Natural killer cell treated with Interleukin-12 subunit alpha and Interleukin-12 subunit beta and Interleukin-15 and Interleukin-18, amount 100 ng/mL, for 72 hours (primary cell): ENCODE results near the gene PTPRK. TPM values are rescaled to one million over a fixed set of nuclear protein-coding genes. Genes with fewer than 3 reads are reported as not detected.
"Not testable (repeated sequence)": the region's sequence is repeated elsewhere in the genome, so short reads cannot be mapped to it uniquely, and the experiment has no call there.

Source experiments
- ATAC-seq, 2 donors: fragments of 150-1000 bp; cut with Tn5 transposase in 1 of 2; sonication (Bioruptor Pico), chemical (Tn5 transposase) in 1 of 2; 2 replicates each; pipeline ENCODE4 v1.10.0; 2021
- DNase-seq: peaks from one replicate; pipeline ENCODE4 v3.0.0; 2022; ENCODE audit warnings: low spot score
- H3K27ac Mint-ChIP-seq, 2 donors: 1 replicate in 1 of 2; 2 replicates in 1 of 2; pipeline ENCODE4 v1.8.0; 2022; ENCODE audit warnings: mixed read lengths in 2 of 2, mild to moderate bottlenecking in 1 of 2, moderate library complexity in 1 of 2
- H3K27me3 Mint-ChIP-seq, 2 donors: 1 replicate in 1 of 2; 2 replicates in 1 of 2; pipeline ENCODE4 v1.8.0; 2022; ENCODE audit warnings: mixed read lengths in 2 of 2
- H3K36me3 Mint-ChIP-seq: one replicate; pipeline ENCODE4 v1.8.0; 2022; ENCODE audit warnings: mixed read lengths
- H3K4me1 Mint-ChIP-seq, 2 donors: 1 replicate in 1 of 2; 2 replicates in 1 of 2; pipeline ENCODE4 v1.8.0; 2022; ENCODE audit warnings: low read depth in 2 of 2, mixed read lengths in 2 of 2, mild to moderate bottlenecking in 1 of 2
- H3K4me3 Mint-ChIP-seq: one replicate; pipeline ENCODE4 v1.8.0; 2022; ENCODE audit warnings: mixed read lengths
- H3K9me3 Mint-ChIP-seq: 2 replicates; pipeline ENCODE4 v1.8.0; 2022; ENCODE audit warnings: mixed read lengths
- total RNA-seq, 2 donors: library from RNA; stranded (reverse); gene quantifications; one replicate each; pipeline ENCODE4 v1.2.3, GENCODE V29; 2022

The PTPRK gene
- total RNA-seq, 2 donors from 2014 or later, result 0.59 to 13.8 TPM

DNA sequence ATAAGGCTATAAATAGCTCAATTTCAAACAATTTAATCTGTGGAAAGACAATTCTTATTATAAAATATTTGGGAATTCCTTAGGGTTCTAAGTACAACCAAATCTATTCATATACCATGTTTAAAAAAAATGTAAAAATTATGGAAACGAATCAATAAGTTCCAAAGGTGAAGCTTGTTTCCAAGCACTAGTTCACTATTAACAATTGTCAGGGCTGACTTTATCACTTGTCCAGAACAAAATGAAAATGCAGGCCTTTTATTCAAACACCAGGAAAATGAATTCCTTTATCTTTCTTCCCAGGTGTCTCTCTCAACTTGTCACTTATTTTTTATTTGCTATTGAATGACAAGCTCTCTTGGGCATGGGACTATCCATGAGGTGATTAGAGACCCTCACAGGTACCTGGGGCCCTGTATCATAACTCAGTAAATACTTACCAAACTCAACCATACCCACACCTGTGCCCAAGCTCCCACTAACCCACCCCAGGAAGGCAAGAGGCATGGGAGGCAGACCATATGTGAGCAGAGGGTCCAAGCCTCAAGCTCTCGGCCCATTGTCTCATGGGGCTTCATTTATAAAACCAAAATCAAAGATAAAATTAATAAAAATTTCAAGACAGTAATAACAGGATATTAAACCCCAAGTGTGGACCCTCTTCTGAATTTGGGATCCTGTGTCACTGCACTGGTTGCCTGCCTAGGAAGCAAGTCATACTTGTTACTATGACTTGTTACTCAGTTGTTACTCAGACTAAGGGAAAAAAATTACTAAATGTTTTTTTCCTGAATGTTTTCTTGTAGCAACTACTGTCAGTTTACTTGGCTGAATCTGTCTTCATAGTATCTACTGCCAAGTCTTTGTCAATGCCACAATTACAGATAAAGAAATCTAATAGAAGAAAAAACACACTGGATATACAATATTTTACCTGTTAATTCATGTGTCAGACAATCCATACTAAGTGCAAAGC, 54.7 kb downstream of the PTPRK start:
- Mint-ChIP-seq H3K36me3 (no peaks in the 10 kb centered on the region), H3K27me3 (no peaks in the 10 kb centered on the region), H3K4me1 (no peaks in the 10 kb centered on the region), H3K9me3 (no peaks in the 10 kb centered on the region), H3K27ac (no peak overlapping the region), H3K4me3 (no peak overlapping the region)
- ATAC-seq (no peak), DNase-seq (no peak)

DNA sequence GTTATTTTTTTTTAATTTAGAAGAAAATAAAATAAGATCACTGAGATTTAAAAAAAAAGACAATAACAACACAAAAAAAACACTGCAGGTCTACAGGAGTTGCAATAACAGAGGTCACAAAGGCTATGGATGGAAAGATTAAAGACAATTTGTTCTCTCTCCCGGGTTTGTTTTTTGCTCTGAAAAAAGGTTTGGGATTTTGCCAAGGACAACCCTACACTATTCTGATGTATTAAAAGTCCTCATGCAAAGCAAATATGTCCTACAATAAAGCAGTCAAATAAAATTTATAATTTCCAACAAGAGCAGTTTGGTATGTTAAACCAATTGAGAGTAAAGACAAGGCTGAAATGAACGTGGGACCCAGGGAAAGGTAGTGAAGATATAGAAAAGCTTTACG, 55.6 kb downstream of the PTPRK start:
- Mint-ChIP-seq H3K4me1 (no peaks in the 10 kb centered on the region), H3K4me3 (no peak overlapping the region), H3K27ac (no peak overlapping the region), H3K9me3 (no peaks in the 10 kb centered on the region), H3K36me3 (no peaks in the 10 kb centered on the region), H3K27me3 (no peaks in the 10 kb centered on the region)
- DNase-seq (no peak), ATAC-seq (no peak)

DNA sequence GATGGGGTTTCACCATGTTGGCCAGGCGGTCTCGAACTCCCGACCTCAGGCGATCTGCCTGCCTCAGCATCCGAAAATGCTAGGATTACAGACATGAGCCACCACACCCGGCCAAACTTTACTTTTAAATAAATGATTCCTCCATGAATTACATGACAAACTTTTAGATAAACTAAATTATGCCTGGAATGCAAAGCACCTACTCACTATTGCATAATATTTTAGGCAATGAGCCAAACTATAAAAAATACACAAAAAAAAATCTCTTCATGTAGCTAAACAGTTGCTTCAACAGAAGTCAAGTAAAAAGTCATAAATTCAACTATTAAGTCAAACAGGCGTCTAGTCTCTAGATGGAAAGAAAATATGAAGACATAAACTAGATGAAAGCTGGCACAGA, 56.5 kb downstream of the PTPRK start:
- H3K27ac Mint-ChIP-seq, result no peak overlapping the region
- H3K4me1 Mint-ChIP-seq, result no peaks in the 10 kb centered on the region
- no peak for ATAC-seq
- no peaks in the 10 kb centered on the region for H3K36me3 Mint-ChIP-seq
- no peak for DNase-seq
- no peaks in the 10 kb centered on the region for H3K9me3 Mint-ChIP-seq
- no peak overlapping the region for H3K4me3 Mint-ChIP-seq
- H3K27me3 Mint-ChIP-seq, result no peaks in the 10 kb centered on the region

DNA sequence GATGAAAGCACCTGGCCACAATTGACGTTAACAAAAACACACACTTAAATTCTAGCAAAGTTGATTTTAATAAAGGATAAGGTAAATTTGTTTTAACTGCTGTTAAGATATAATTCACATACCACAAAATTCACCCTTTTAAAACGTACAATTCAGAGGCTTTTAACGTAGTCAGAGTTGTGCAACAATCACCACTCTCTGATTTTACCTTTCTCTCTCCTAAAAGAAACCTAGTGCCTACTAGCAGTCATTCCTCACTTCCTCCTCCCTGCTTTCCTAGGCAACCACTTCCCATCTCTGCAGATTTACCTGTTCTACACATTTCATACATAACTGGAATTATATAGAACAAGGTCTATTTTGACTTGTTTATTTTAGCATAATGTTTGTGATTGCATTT, 58.9 kb downstream of the PTPRK start:
- Mint-ChIP-seq H3K27me3 (no peaks in the 10 kb centered on the region), H3K36me3 (no peaks in the 10 kb centered on the region), H3K4me1 (no peaks in the 10 kb centered on the region), H3K27ac (no peak overlapping the region), H3K9me3 (no peaks in the 10 kb centered on the region), H3K4me3 (no peak overlapping the region)
- ATAC-seq (no peak), DNase-seq (no peak)

DNA sequence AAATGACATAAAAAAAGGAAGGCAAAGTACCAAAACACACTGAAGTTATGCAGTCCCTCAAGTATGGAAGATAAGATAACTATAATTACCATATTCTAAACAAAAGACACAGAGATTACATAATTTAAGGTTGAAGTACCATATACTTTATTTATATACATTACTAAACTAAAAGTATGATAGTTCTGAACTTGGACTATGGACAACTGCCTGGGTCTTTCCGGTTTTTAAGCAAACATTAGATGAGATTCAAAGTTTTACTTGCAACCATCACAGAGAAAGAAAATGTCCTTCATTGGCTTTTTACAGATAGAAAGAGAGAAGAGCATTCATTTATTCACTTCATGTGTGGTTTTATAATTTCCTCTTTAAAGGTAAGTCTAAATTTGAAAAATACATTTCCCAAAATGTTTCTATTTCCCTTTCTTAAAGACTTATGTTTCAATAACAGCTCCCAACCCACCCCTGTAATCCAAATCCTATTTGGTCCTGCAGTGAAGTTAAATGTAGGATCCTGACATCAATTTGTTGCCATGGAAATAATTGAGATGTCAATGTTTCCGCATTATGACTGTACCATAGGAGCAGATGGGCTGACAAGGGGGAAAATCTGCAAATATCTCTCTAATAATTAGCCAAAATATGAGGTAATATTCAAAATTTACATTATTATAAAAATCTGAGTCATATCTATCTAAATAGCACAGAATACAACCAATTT, 63.7 kb downstream of the PTPRK start:
- H3K9me3 Mint-ChIP-seq, result no peaks in the 10 kb centered on the region
- no peak overlapping the region for H3K27ac Mint-ChIP-seq
- no peak for ATAC-seq
- peaks cover 0 to 10% of the 10 kb centered on the region in 2 donors for H3K27me3 Mint-ChIP-seq
- no peak overlapping the region for H3K4me3 Mint-ChIP-seq
- no peak for DNase-seq
- no peaks in the 10 kb centered on the region for H3K4me1 Mint-ChIP-seq
- H3K36me3 Mint-ChIP-seq, result no peaks in the 10 kb centered on the region

DNA sequence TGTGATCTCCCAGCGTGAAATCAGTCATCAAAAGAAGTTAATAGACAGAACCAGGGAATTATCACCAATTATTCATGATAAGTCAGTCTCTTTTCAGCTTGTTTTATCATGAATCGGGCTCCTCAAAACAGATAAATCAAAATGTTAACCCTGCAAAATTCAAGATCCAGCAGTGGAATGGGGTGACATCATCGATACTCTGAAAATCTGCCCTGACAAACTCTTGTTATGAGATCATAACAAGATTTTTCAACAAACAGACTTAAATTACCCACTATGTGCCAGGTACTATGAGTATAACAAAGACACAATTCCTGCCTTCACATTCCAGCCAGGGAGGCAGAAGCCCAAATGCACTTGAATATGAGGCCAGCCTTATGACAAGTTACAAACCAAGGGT, 64.4 kb downstream of the PTPRK start:
- no peaks in the 10 kb centered on the region for H3K4me1 Mint-ChIP-seq

DNA sequence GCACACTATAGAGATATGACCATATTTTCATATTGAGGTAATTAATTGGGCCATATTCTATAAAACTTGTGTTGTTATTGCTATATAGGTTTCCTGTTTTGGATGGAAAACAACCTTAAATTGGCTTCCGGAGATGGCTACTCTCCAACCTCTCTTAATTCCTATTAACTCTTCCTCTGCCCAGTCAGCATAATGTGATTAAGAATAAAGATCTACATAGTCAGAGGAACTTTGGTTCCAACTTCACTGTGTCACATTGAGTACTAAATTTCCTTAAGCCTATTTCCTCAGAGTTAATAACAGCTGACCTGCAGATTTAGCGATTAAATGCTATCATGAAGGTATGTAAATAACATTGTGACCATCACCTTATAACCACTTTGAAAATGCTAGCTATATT, 67.7 kb downstream of the PTPRK start:
- DNase-seq (no peak), ATAC-seq (no peak)
- H3K36me3 Mint-ChIP-seq, result no peaks in the 10 kb centered on the region
- H3K4me1 Mint-ChIP-seq, result no peaks in the 10 kb centered on the region
- no peak overlapping the region for H3K4me3 Mint-ChIP-seq
- peaks cover 0 to 10% of the 10 kb centered on the region in 2 donors for H3K27me3 Mint-ChIP-seq
- no peak overlapping the region for H3K27ac Mint-ChIP-seq
- no peaks in the 10 kb centered on the region for H3K9me3 Mint-ChIP-seq

More for the DNA sequence above, 64.4 kb downstream of the PTPRK start:
- H3K36me3 Mint-ChIP-seq, result no peaks in the 10 kb centered on the region
- no peak for ATAC-seq
- DNase-seq, result no peak
- H3K27me3 Mint-ChIP-seq, result peaks cover 0 to 10% of the 10 kb centered on the region in 2 donors
- H3K4me3 Mint-ChIP-seq, result no peak overlapping the region
- H3K9me3 Mint-ChIP-seq, result no peaks in the 10 kb centered on the region
- H3K27ac Mint-ChIP-seq, result no peak overlapping the region

DNA sequence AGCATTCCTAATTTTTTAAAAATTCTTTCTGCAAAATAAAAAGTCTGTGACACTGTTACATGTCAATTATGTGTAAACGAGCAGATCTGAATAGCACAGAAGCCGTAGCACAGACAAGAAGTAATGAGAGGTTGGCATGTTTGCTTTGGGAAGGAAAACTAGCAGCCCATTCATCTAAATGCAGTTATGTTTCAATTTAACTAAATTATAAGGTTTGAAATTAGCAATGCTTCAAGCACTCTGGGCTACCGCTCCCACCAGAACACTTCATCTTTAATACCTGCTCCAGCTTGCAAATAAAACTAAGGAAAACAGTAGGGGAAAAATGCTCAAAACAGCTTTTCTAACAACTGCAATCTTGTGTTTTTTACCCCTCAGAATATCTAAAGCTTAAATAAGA, 73.9 kb downstream of the PTPRK start:
- H3K27me3 Mint-ChIP-seq, result peaks cover 3 to 10% of the 10 kb centered on the region in 2 donors
- DNase-seq (no peak), ATAC-seq (no peak)
- H3K36me3 Mint-ChIP-seq, result no peaks in the 10 kb centered on the region
- H3K27ac Mint-ChIP-seq, result no peak overlapping the region
- peaks cover 3% of the 10 kb centered on the region for H3K9me3 Mint-ChIP-seq
- H3K4me3 Mint-ChIP-seq, result no peak overlapping the region
- no peaks in the 10 kb centered on the region for H3K4me1 Mint-ChIP-seq

DNA sequence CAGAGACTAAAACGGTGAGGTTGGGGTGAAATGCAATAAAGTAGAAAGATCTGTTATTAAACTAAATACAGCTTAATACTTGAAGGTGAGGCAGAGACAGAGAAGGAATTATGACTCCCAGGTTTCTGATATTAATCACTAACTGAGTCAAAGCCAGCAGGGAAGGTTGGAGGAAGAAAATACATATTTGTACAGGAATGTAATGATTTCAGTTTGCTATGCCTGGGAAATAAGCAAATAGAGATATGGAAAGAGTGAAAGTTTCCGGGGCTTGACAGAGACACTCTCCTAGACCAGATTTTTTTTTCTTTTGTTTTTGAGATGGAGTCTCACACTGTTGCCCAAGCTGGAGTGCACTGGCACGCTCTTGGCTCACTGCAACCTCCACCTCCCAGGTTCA, 76.8 kb downstream of the PTPRK start:
- peaks cover 3 to 10% of the 10 kb centered on the region in 2 donors for H3K27me3 Mint-ChIP-seq
- H3K9me3 Mint-ChIP-seq, result peaks cover 3% of the 10 kb centered on the region
- no peaks in the 10 kb centered on the region for H3K36me3 Mint-ChIP-seq
- no peaks in the 10 kb centered on the region for H3K4me1 Mint-ChIP-seq
- ATAC-seq (no peak), DNase-seq (no peak)
- no peak overlapping the region for H3K27ac Mint-ChIP-seq
- H3K4me3 Mint-ChIP-seq, result no peak overlapping the region

DNA sequence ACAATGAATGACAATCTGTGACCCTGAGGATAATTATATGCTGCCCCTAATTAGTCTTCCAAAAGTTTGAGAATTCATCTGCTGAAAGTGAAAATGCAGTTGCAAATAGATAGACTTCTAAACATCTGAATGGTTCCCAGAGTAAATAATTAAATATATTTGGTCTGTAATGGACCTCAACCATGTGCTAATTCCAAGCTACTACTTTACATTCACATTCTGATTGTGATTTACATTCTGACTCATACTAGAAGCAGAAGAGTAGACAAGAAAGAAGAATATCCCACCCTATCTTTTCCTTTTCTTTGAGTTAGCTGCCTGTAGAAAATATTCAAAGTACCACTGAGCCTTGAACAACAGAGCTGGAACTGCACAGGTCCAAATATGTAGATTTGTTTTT, 80.8 kb downstream of the PTPRK start:
- ATAC-seq (no peak), DNase-seq (no peak)
- H3K36me3 Mint-ChIP-seq, result no peaks in the 10 kb centered on the region
- H3K4me1 Mint-ChIP-seq, result no peaks in the 10 kb centered on the region
- H3K4me3 Mint-ChIP-seq, result no peak overlapping the region
- peaks cover 7% of the 10 kb centered on the region for H3K9me3 Mint-ChIP-seq
- H3K27ac Mint-ChIP-seq, result no peak overlapping the region
- peaks cover 3 to 10% of the 10 kb centered on the region in 2 donors for H3K27me3 Mint-ChIP-seq

DNA sequence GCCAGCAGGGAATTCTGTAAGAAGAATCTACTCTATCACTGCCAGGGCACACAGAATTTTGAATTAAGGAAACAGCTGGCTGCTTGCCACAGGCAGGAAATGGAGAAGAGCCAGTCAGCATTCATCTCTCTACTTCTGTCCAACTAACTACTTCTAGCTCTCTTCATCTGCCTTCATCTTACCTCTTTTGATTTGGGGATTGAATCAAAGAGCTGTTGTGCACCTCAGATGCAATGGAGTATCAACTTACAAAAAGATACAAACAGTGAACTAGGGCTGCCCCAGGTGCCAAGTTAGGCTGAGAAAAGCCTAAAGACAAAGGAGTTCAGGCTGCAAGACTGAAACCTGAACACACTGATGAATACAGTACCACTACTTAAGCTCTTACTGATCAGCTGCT, 82.0 kb downstream of the PTPRK start:
- no peaks in the 10 kb centered on the region for H3K36me3 Mint-ChIP-seq
- no peak for ATAC-seq
- no peaks in the 10 kb centered on the region for H3K4me1 Mint-ChIP-seq
- no peak overlapping the region for H3K27ac Mint-ChIP-seq
- H3K27me3 Mint-ChIP-seq, result peaks cover 3 to 6% of the 10 kb centered on the region in 2 donors
- peaks cover 7% of the 10 kb centered on the region for H3K9me3 Mint-ChIP-seq
- no peak for DNase-seq
- no peak overlapping the region for H3K4me3 Mint-ChIP-seq

DNA sequence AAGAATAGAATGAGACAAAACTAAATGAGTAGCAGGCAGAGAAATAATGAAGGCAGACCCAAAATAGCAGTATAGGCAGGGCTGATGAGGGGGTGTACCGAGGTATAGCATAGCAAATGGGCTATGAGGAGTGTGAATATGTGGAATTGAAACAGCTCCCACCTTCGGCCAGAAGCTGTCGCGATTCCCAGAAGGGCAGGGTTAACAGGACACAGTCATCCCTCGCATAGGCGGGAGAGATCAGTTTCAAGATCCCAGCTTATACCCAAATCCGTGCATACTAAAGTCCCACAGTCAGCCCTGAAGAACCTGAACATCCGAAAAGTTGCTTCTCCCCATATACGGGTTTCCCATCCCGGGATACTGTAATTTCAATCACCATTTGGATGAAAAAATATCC, 82.7 kb downstream of the PTPRK start:
- no peak overlapping the region for H3K27ac Mint-ChIP-seq
- peaks cover 3% of the 10 kb centered on the region for H3K9me3 Mint-ChIP-seq
- ATAC-seq, result no peak
- H3K4me3 Mint-ChIP-seq, result no peak overlapping the region
- no peaks in the 10 kb centered on the region for H3K36me3 Mint-ChIP-seq
- H3K27me3 Mint-ChIP-seq, result no peaks in the 10 kb centered on the region
- no peak for DNase-seq
- no peaks in the 10 kb centered on the region for H3K4me1 Mint-ChIP-seq

DNA sequence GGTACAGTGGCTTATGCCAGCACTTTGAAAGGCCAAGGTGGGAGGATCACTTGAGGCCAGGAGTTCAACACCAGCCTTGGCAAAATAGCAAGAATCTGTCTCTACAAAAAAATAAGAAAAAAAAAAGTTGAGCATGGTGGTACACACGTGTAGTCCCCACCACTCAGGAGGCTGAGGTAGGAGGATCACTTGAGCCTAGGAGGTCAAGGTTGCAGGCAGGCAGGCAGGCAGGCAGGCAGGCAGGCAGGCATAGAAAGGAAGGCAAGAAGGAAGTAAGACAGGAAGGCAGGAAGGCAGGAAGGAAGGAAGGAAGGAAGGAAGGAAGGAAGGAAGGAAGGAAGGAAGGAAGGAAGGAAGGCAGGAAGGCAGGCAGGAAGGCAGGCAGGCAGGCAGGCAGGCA, 85.6 kb downstream of the PTPRK start:
- not testable (repeated sequence) for DNase-seq, H3K4me1 Mint-ChIP-seq, H3K27ac Mint-ChIP-seq, H3K36me3 Mint-ChIP-seq, H3K4me3 Mint-ChIP-seq, H3K9me3 Mint-ChIP-seq, ATAC-seq, H3K27me3 Mint-ChIP-seq

DNA sequence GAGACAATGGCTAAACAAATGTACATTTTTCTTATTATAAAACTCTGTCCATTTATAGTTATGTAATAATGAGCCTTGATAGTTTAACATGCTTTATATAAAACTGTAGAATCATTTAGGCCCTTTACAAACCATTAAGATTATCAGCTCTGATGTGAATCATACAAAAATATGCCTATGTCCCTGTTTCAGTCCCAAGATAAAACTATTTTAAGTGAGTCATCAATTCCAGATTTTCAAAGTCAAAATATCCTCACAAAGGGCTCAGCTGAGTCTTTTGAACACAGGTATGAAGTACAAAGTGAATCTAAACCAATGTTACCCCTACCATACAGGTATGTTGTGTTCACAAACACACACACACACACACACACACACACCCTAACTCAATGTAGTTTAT, 88.0 kb downstream of the PTPRK start:
- H3K36me3 Mint-ChIP-seq, result no peaks in the 10 kb centered on the region
- no peak overlapping the region for H3K27ac Mint-ChIP-seq
- no peaks in the 10 kb centered on the region for H3K27me3 Mint-ChIP-seq
- no peak overlapping the region for H3K4me3 Mint-ChIP-seq
- H3K4me1 Mint-ChIP-seq, result no peaks in the 10 kb centered on the region
- H3K9me3 Mint-ChIP-seq, result peaks cover 4% of the 10 kb centered on the region
- no peak for ATAC-seq
- no peak for DNase-seq
